Fibroblast of skin of left quadriceps (primary cell): Measurements from ENCODE around the gene CDCA3.

Experiments used
- DNase-seq, 2 experiments: peaks; one replicate each; pipeline ENCODE4 v3.0.0-alpha.2; 2013; ENCODE audit warnings: low read depth in 2 of 2

CDCA3 gene

DNA sequence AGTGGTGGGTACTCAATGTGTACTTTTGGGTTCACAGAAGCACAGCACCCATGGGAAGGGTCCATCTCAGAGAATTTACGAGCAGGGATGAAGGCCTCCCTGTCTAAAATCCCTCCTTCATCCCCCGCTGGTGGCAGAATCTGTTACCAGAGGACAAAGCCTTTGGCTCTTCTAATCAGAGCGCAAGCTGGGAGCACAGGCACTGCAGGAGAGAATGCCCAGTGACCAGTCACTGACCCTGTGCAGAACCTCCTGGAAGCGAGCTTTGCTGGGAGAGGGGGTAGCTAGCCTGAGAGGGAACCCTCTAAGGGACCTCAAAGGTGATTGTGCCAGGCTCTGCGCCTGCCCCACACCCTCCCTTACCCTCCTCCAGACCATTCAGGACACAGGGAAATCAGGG is 30.9 kb downstream of the CDCA3 start:
- DNase-seq: no peak

DNA sequence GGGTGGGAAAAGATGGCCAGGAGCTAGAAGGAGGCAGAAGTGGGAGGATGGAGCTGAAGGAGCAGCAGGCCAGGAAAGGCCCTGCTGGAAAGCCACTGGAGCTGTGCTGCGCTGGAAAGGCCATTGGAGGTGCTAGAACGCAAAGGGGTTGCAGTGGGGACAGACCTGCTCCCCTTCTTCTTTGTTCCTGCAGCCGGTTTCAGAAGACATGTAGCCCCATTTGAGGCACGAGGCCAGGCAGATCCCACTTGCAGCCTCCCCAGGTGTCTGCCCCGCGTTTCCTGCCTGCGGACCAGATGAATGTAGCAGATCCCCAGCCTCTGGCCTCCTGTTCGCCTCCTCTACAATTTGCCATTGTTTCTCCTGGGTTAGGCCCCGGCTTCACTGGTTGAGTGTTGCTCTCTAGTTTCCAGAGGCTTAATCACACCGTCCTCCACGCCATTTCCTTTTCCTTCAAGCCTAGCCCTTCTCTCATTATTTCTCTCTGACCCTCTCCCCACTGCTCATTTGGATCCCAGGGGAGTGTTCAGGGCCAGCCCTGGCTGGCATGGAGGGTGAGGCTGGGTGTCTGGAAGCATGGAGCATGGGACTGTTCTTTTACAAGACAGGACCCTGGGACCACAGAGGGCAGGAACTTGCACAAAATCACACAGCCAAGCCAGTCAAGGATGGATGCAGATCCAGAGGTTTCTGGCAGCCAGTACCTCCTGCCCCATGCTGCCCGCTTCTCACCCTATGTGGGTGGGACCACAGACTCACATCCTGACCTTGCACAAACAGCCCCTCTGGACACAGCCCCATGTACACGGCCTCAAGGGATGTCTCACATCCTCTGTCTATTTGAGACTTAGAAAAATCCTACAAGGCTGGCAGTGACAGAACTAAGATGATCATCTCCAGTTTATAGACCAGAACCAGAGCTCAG is 31.7 kb downstream of the CDCA3 start:
- DNase-seq: no peak

DNA sequence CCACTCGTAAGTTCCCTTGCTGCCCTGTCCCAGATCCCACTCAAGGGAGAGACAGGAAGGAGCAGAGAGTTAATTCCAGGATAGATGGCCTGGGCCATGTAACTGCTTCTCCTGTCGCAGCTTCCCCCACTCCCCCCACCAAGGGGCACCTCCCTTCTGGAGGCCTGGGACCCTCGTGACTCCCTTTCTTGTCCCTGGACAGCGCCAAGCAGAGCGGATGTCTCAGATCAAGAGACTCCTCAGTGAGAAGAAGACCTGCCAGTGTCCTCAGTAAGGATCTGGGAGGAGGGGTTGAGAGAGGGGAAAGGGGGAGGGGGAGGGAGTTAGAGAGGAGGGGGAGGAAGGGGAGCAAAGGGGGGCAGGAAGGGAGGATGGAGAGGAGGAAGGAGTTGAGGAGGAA is 32.4 kb downstream of the CDCA3 start:
- no peak for DNase-seq

DNA sequence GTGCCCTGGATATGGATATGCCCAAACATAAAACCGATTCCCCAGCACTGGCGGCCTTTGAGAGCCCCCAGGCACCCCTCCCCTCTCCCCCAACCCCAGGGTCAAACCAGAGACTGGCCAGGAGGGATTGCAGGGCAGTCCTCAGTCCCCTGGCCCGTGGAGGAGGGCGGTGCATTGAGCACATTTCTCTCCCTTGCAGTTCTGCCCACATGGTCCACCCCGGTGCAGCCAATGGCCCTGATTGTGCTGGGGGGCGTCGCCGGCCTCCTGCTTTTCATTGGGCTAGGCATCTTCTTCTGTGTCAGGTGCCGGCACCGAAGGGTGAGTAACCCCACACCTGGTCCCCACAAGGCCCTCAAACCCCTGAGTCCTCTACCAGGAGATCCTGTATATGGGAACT is 32.9 kb downstream of the CDCA3 start:
- DNase-seq: no peak

DNA sequence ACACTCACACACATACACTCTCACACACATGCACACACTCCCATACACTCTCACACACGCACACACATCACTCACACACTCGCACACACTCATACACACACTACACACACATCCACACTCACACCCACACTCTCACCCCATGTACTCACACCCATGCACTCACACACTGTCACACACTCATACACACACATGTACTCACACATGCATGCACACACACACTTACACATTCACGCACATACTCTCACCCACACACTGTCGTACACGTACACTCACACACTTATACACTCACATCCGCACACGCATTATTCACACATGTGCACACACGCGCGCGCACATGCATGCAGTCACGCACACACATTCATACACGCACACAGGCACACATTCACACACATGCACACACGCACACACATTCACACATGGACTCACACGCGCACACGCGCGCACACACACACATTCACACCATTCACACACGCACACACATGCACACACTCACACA is 33.4 kb downstream of the CDCA3 start:
- DNase-seq: no peak

DNA sequence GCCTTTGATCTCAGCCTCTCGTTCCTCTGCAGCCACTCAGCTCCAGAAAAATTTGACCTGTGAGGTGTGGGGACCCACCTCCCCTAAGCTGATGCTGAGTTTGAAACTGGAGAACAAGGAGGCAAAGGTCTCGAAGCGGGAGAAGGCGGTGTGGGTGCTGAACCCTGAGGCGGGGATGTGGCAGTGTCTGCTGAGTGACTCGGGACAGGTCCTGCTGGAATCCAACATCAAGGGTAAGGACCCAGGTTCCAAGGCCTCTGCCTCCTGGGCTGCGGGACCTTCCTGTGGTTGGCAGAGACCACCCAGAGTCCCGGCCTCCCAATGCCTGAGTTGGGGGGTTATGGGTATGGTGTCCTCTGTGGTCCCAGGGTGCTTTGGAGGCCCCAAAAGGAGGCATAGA is 34.0 kb downstream of the CDCA3 start:
- DNase-seq: no peak

DNA sequence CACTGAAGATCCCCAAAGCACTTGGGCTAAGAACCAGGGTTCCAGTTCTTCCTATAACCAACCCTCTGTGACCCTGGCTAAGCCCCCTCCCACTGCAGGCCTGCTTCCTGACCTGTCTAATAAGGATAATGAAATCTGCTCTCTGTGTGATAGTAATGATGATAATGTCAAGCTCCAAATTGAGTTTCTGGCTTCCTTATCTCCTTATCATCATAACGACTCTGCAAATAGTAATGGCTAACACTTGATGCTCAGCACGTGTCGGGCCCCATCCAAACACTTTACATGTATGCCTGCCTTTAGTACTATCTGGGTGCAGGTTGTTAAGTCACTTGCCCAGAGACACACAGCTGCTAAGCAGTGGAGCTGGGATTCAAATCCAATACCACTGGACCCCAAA is 34.5 kb downstream of the CDCA3 start:
- DNase-seq: no peak

DNA sequence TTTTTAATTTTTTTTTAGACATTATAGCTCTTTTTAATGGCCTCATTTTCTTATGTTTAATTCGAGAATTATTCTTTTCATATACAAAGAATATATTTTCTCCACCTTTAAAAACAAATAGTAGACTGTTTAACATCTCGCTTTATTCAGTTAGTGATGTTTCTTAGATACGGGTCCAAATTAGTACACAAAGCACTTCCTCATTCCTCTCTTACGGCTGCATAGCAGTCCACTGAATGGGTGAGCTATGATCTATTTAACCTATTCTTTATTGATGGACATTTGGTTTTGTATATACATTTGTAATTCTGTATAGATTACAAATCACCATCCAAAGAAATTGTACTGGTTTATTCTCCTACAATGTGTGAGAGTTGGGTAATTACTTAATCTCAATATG is 37.7 kb downstream of the CDCA3 start:
- DNase-seq: no peak

DNA sequence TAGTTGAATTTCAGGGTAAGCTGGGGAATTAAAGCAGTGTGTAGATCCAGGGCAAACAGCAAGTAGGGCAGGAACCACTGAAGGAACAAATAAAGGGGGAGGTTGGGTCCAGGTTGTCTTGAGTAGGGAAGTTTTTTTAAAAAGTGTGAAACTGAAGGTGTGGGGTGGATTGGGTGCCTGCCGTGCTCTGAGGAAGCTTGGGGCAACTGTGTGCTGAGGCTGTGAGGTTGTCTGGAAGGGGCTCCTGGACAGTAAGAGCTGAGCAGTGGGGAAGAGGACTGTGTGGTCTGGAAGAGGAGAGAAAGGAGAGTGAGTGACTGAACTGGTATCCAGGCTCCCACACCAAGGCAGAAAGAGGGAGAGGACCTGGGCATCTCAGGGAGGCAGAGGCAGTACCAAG is 40.3 kb downstream of the CDCA3 start:
- DNase-seq: no peak

DNA sequence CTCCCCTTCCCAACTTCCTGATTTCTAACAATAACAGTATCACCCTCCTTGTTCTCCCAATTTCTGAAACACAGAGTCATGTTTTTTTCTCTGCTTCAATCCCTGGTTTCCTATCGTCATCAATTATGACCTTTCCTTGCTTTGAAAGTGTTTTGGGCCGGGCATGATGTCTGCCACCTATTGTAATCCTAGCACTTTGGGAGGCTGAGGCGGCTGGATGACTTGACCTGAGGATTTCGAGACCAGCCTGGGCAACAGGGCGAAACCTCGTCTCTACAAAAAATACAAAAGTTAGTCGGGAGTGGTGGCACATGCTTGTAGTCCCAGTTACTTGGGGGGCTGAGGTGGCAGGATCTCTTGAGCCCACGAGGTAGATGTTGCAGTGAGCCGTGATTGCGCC is 42.0 kb downstream of the CDCA3 start:
- no peak for DNase-seq

DNA sequence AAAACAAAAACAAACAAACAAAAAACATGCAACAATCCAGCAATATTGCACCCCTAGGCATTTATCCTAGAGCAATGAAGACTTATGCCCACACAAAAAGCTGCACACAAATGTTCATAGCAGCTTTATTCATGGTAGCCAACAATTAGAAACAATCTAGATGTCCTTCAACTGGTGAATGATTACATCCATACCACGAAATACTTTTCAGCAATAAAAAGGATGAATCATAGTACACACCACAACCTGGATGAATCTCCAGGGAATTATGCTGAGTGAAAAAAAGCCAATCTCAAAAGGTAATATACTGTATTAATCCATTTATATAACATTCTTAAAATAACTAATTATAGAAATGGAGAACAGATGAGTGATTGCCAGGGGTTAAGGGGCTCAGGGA is 43.9 kb downstream of the CDCA3 start:
- DNase-seq: no peak

DNA sequence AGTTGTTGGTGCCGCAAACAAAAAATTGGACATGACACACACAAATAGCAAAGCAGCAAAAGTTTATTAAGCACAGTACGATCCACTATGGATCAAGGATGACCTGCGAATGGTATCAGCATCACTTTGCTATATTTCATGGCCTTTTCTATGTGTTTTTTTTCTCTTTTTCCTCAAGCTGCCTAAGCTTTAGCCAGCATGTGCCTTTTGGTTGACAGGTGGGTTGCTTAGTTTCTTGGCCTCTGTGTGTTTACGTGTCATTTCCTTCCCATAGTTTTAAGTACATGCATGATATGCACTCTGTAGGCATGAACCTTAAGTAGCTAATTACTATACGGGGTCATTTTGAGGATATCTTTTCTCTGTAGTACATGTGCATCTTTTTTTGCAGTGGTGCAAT is 51.9 kb downstream of the CDCA3 start:
- DNase-seq: no peak
